IPS-NIHi7 (cell line): ENCODE measurements around the gene COBL.

Source experiments
- DNase-seq: peaks from one replicate; pipeline ENCODE4 v3.0.0; 2012; ENCODE audit warnings: mixed read lengths; ENCODE audit errors: extremely low spot score

Gene COBL

GRCh38 chr7:51328351-51328801 lies 11.8 kb upstream of the COBL start:
- no peak for DNase-seq

GRCh38 chr7:51327287-51327717 lies 10.7 kb upstream of the COBL start:
- DNase-seq: peak; percentile 64

GRCh38 chr7:51326656-51327286 lies 10.2 kb upstream of the COBL start:
- DNase-seq: peak; percentile 70

- DNase-seq: no peak
These were observed 9.3 kb upstream of the COBL start for GRCh38 chr7:51325908-51326307.

GRCh38 chr7:51325261-51325676 lies 8.7 kb upstream of the COBL start:
- DNase-seq: no peak

GRCh38 chr7:51324206-51324898 lies 7.7 kb upstream of the COBL start:
- no peak for DNase-seq

GRCh38 chr7:51321961-51322515 lies 5.4 kb upstream of the COBL start:
- no peak for DNase-seq

GRCh38 chr7:51318886-51319579 lies 2.4 kb upstream of the COBL start:
- DNase-seq: no peak

GRCh38 chr7:51318001-51318400 lies 1.4 kb upstream of the COBL start:
- DNase-seq: no peak

- DNase-seq: no peak
These were observed 937 bp upstream of the COBL start for GRCh38 chr7:51317582-51317910.

- DNase-seq: no peak
These were observed 345 bp downstream of the COBL start for GRCh38 chr7:51316262-51316665.

- peak; percentile 43 for DNase-seq
These were observed 982 bp downstream of the COBL start for GRCh38 chr7:51315393-51316261.

- DNase-seq: no peak
These were observed 1.9 kb downstream of the COBL start for GRCh38 chr7:51314726-51315125.

- no peak for DNase-seq
These were observed 2.7 kb downstream of the COBL start for GRCh38 chr7:51313738-51314425.

GRCh38 chr7:51312951-51313737 lies 3.5 kb downstream of the COBL start:
- DNase-seq: no peak

GRCh38 chr7:51311166-51311565 lies 5.4 kb downstream of the COBL start:
- DNase-seq: no peak

GRCh38 chr7:51310131-51310583 lies 6.5 kb downstream of the COBL start:
- no peak for DNase-seq

GRCh38 chr7:51309361-51310130 lies 7.1 kb downstream of the COBL start:
- DNase-seq: no peak

GRCh38 chr7:51308696-51309095 lies 7.9 kb downstream of the COBL start:
- no peak for DNase-seq
